T-cell (primary cell): ENCODE measurements around the gene VPS51. TPM values are rescaled to one million over a fixed set of nuclear protein-coding genes. Genes with fewer than 3 reads are reported as not detected.

Source experiments
- ATAC-seq, 4 experiments: fragments of 200-7000 bp in 3 of 4; fragments of 150-1000 bp in 1 of 4; cut with Tn5 transposase; replicated peaks in 1 of 4; 1 replicate in 3 of 4; 2 replicates in 1 of 4; pipeline ENCODE4 v1.10.0; 2021; ENCODE audit warnings: moderate library complexity in 3 of 4, mild to moderate bottlenecking in 2 of 4, moderate number of reproducible peaks in 1 of 4
- CTCF ChIA-PET, 2 donors: fragments of 300-600 bp; sonication (Branson Sonifier 250); formaldehyde crosslinking; loops; one replicate each; lab custom pipeline; 2022; ENCODE audit warnings: antibody characterized with exemption in 2 of 2; lab: Charles Lee
- POLR2A ChIA-PET, 2 donors: fragments of 300-600 bp; sonication (Branson Sonifier 250); formaldehyde crosslinking; loops; one replicate each; lab custom pipeline; 2022; ENCODE audit warnings: antibody characterized with exemption in 2 of 2; lab: Charles Lee
- DNase-seq, 35 experiments: peaks; one replicate each; pipeline versions ENCODE4 v3.0.0 to v3.0.0-alpha.2; 2013 to 2023
- H3K27ac ChIP-seq: one replicate; pipeline ENCODE4 v1.5.1; 2013; ENCODE audit warnings: low read length
- H3K27me3 ChIP-seq, 2 experiments: replicated peaks in 1 of 2; 1 replicate in 1 of 2; 2 replicates in 1 of 2; pipeline versions ENCODE4 v1.6.1 to v1.7.0; 2013; ENCODE audit warnings: low read length in 1 of 2, mixed read lengths in 1 of 2; ENCODE audit not compliant: control insufficient read depth in 2 of 2, insufficient read depth in 2 of 2; ENCODE audit errors: extremely low read depth in 1 of 2
- H3K36me3 ChIP-seq, 2 donors: 1 replicate in 1 of 2; 2 replicates in 1 of 2; pipeline versions ENCODE4 v1.6.1 to v1.7.0; 2013; ENCODE audit warnings: low read length in 1 of 2; ENCODE audit not compliant: control insufficient read depth in 2 of 2, insufficient read depth in 1 of 2; ENCODE audit errors: extremely low read depth in 1 of 2
- H3K4me1 ChIP-seq, 2 experiments: 1 replicate in 1 of 2; 2 replicates in 1 of 2; pipeline versions ENCODE4 v1.6.1 to v1.7.0; 2013; ENCODE audit warnings: low read length in 2 of 2, mixed read lengths in 1 of 2; ENCODE audit not compliant: insufficient read depth in 2 of 2, control insufficient read depth in 1 of 2; ENCODE audit errors: extremely low read depth in 1 of 2
- H3K4me3 ChIP-seq, 2 donors: 1 replicate in 1 of 2; 2 replicates in 1 of 2; pipeline versions ENCODE4 v1.5.1 to v1.7.0; 2013; ENCODE audit warnings: mild to moderate bottlenecking in 2 of 2, low read length in 1 of 2, moderate library complexity in 1 of 2; ENCODE audit not compliant: control insufficient read depth in 1 of 2; ENCODE audit errors: extremely low read depth in 1 of 2
- H3K9me3 ChIP-seq: 2 replicates; pipeline ENCODE4 v1.7.0; 2013
- H3K27ac Mint-ChIP-seq, 2 donors: one replicate each; pipeline ENCODE4 v1.8.0; 2020 to 2021; ENCODE audit warnings: mild to moderate bottlenecking in 2 of 2, mixed read lengths in 2 of 2
- H3K27me3 Mint-ChIP-seq, 2 donors: one replicate each; pipeline ENCODE4 v1.8.0; 2021 to 2022; ENCODE audit warnings: mixed read lengths in 2 of 2
- H3K36me3 Mint-ChIP-seq: one replicate; pipeline ENCODE4 v1.8.0; 2021; ENCODE audit warnings: mixed read lengths
- H3K4me1 Mint-ChIP-seq, 3 donors: one replicate each; pipeline ENCODE4 v1.8.0; 2020 to 2022; ENCODE audit warnings: mixed read lengths in 3 of 3, mild to moderate bottlenecking in 1 of 3
- H3K4me3 Mint-ChIP-seq, 3 donors: one replicate each; pipeline ENCODE4 v1.8.0; 2020 to 2022; ENCODE audit warnings: mild to moderate bottlenecking in 3 of 3, mixed read lengths in 3 of 3, moderate library complexity in 3 of 3
- H3K9me3 Mint-ChIP-seq, 3 donors: one replicate each; pipeline ENCODE4 v1.8.0; 2020 to 2022; ENCODE audit warnings: mixed read lengths in 3 of 3
- WGBS: methylation state at CpG from one replicate; pipeline ENCODE4 v1.1.5; 2013; ENCODE audit warnings: missing lambda C conversion rate; ENCODE audit not compliant: insufficient coverage; 5-methylcytosine and 5-hydroxymethylcytosine counted together
- total RNA-seq, 35 experiments: library from RNA in 6 of 35; stranded (reverse) in 6 of 35; fragments of 120-200 nt in 1 of 35; gene quantifications; one replicate each; pipeline versions ENCODE4 v1.2.1 to v1.2.4 and lab custom pipeline; 2013 to 2026

VPS51 gene
- total RNA-seq, 5 donors from 2014 or later (not counting 1 experiment from before 2014, with no cell fraction given) = 210 to 303 (median 263) TPM

DNA sequence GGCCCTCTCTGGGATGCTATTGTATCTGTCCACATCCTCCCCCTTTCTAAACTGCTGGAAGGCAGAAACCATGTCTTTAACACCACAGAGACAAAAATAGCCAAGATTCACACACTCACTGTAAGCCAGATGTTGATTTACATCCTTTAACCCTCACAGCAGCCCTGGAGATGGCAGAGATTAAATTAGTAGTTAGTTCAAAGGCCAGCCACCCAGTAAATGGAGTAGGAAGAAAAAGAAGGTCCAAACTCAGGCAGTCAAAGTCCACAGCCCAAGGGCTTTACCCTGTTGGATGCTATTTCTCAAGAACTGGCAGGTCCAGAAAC, 23.6 kb downstream of the VPS51 start:
- ChIA-PET CTCF (no interaction called here), POLR2A (no interaction called here)
- H3K27ac Mint-ChIP-seq = no peak overlapping the region
- H3K9me3 Mint-ChIP-seq = no peaks in the 10 kb centered on the region
- H3K4me3 Mint-ChIP-seq = peak overlapping the region in 2 of 3 donors; percentile 31 to 96
- no peak for DNase-seq
- Histone ChIP-seq H3K27ac (peak overlapping the region; percentile 18), H3K36me3 (peaks cover 5 to 51% of the 10 kb centered on the region in 2 donors), H3K4me3 (no peak overlapping the region), H3K4me1 (peaks cover 13 to 58% of the 10 kb centered on the region in 2 experiments), H3K9me3 (no peaks in the 10 kb centered on the region), H3K27me3 (no peaks in the 10 kb centered on the region)
- H3K36me3 Mint-ChIP-seq = peaks cover 44% of the 10 kb centered on the region
- ATAC-seq = no peak
- no peaks in the 10 kb centered on the region for H3K27me3 Mint-ChIP-seq
- H3K4me1 Mint-ChIP-seq = peaks cover 47 to 71% (median 63%) of the 10 kb centered on the region in 3 donors

DNA sequence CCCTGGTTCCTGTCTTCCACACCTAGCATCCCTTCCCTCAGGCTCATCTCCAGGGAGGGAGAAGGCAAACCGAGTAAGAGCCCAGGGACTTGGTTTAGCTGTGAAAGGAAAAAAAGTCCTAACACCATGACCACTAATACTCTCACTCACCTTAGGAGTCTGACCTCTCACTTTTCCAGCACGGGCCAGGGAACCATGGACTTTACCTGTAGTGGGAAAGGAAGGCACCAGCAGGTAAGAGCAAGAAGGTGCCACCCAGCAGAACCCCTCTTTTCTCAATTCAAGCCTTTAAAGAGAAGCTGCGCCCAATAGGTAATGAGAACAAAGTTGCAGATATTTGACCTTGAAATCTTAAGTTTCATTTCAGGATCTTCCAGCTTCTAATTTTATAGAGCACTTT, 24.8 kb downstream of the VPS51 start:
- Histone ChIP-seq H3K4me1 (peaks cover 13 to 46% of the 10 kb centered on the region in 2 experiments), H3K27ac (peak overlapping the region; percentile 92), H3K4me3 (peak overlapping the region in 1 of 2 donors; percentile 80), H3K9me3 (no peaks in the 10 kb centered on the region), H3K36me3 (peaks cover 7 to 53% of the 10 kb centered on the region in 2 donors), H3K27me3 (no peaks in the 10 kb centered on the region)
- no peak for DNase-seq
- Mint-ChIP-seq H3K9me3 (no peaks in the 10 kb centered on the region), H3K27ac (peak overlapping the region; percentile 98 to 100), H3K4me3 (peak overlapping the region; percentile 96 to 100 (median 96)), H3K36me3 (peaks cover 47% of the 10 kb centered on the region), H3K4me1 (peaks cover 47 to 66% (median 58%) of the 10 kb centered on the region in 3 donors), H3K27me3 (no peaks in the 10 kb centered on the region)
- ATAC-seq = no peak
- ChIA-PET CTCF (interaction anchor here in 1 of 2 donors (0.8 to 2.3 kb wide), 3 partner anchors 10 to 59 kb away, joined by 3 to 13 read pairs (median 11); no protein-coding TSS in a partner anchor), POLR2A (interaction anchor here in 1 of 2 donors (2.2 kb wide), 1 partner anchor 9 kb away, joined by 7 read pairs; the partner anchor contains the start of gene TM7SF2)
- no CpG with 5 or more reads among the region's 3 CpGs for whole genome bisulfite sequencing

DNA sequence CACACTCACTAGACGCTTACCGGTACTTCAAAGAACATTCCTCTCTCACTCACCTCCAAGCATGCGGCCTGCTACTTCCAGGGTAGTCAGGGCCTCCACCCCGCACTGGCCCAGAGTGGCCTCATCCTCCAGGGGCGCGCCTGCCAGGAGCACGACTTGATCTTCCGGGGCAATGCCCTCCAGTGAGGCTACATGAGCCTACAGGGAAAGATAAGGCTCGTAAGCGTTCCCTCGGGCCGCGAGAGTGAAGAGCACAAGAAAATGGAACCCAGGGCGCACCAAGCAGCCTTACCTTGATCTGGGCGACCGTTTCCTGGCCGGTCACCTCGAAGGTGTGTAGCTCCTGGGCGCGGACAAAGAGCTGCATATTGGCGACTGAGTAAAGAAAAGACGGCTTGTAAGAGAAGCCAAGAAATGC, 25.4 kb downstream of the VPS51 start:
- H3K4me3 Mint-ChIP-seq = peak overlapping the region; percentile 96 to 100 (median 96)

DNA sequence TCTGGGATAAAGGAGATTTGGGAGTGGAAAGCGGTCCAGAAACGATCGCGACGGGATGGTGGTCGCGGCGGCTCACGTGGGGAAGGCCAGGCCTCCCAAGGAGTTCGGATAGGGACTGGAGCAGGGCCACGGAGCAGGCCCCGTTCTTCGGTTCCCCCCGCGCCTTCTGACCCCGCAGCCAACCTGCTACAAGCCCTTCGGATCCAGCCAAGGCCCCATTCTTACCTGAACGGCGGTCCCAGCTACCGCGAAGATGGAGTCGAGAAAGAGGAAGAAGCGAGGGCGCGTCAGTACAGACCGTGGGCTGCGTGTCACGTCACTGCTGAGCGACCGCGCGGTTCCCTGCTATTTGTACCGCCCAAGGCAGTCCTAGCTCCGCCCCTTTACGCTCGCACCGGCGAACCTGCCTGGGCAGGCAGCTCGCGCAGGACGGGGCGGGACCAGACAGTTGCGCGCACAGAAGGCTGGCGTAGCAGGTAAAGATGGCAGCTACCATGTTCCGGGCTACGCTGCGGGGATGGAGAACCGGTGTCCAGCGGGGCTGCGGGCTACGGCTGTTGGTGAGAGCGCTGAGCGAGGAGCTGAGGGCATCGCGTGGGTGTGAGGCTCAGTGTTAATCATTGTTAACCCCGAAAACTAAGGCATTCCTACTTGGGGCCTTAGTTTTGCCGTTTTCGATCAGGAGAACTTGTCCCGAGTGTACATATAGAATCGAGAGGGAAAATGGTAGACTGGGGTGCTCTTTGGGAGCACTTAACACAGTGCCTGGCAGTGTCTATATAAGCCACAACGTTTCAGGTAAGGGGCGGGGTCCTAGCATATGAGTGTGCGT, 26.1 kb downstream of the VPS51 start, which contains the start of the genes FAU and MRPL49:
Gene FAU (minus strand): TSS at position 270 of the 832 bp plus-strand sequence. CDS start 321 bp downstream, outside the sequence.
Gene MRPL49 (plus strand): TSS at position 457 of the 832 bp plus-strand sequence. CDS start 26 bp downstream, at position 483.
- peak; percentile 93 to 100 (median 99) for DNase-seq
- Mint-ChIP-seq H3K4me3 (peak within 1 kb of the TSS; percentile 96 to 100 (median 96)), H3K27me3 (no peaks in the 10 kb centered on the region), H3K36me3 (peaks cover 51% of the 10 kb centered on the region), H3K9me3 (no peaks in the 10 kb centered on the region), H3K27ac (peak within 1 kb of the TSS; percentile 98 to 100), H3K4me1 (peaks cover 43 to 57% (median 48%) of the 10 kb centered on the region in 3 donors)
- H3K4me3 ChIP-seq = peak within 1 kb of the TSS; percentile 80 to 91
- under 1% methylated on average over 56 of the region's 64 CpGs for WGBS
- no peaks in the 10 kb centered on the region for H3K27me3 ChIP-seq
- peaks cover 8 to 63% of the 10 kb centered on the region in 2 donors for H3K36me3 ChIP-seq
- CTCF ChIA-PET = interaction anchor here (0.6 to 2.3 kb wide), 8 partner anchors 9 to 1137 kb away, joined by 3 to 13 read pairs (median 6); partner anchors contain the start of genes CDCA5 (in 1 of the 2) and TM7SF2 (in 1 of the 2)
- H3K9me3 ChIP-seq = no peaks in the 10 kb centered on the region
- H3K4me1 ChIP-seq = peaks cover 9 to 34% of the 10 kb centered on the region in 2 experiments
- H3K27ac ChIP-seq = peak within 1 kb of the TSS; percentile 92
- ATAC-seq = peak; percentile 81 to 84 (median 82)
- POLR2A ChIA-PET = interaction anchor here (0.6 to 2.2 kb wide), 7 partner anchors 9 to 343 kb away, joined by 3 to 12 read pairs (median 6); partner anchors contain the start of genes ARL2 (in 1 of the 2), SF1 (in 1 of the 2), SYVN1 (in 1 of the 2) and TM7SF2 (in 1 of the 2)

More for the DNA sequence above, 25.4 kb downstream of the VPS51 start:
- Histone ChIP-seq H3K4me3 (peak overlapping the region; percentile 80 to 91), H3K9me3 (no peaks in the 10 kb centered on the region), H3K27ac (peak overlapping the region; percentile 92), H3K4me1 (peaks cover 9 to 40% of the 10 kb centered on the region in 2 experiments), H3K27me3 (no peaks in the 10 kb centered on the region), H3K36me3 (peaks cover 7 to 57% of the 10 kb centered on the region in 2 donors)
- H3K36me3 Mint-ChIP-seq = peaks cover 49% of the 10 kb centered on the region
- ATAC-seq = no peak
- CTCF ChIA-PET = interaction anchor here in 1 of 2 donors (0.8 to 2.3 kb wide), 6 partner anchors 8 to 59 kb away, joined by 3 to 13 read pairs (median 7); partner anchors contain the start of genes CDCA5 and TM7SF2
- H3K27ac Mint-ChIP-seq = peak overlapping the region; percentile 98 to 100
- no peaks in the 10 kb centered on the region for H3K9me3 Mint-ChIP-seq
- WGBS = under 1% methylated on average over 22 of the region's 22 CpGs
- H3K27me3 Mint-ChIP-seq = no peaks in the 10 kb centered on the region
- peak in 3 of 35 experiments; percentile 25 to 37 (median 35) for DNase-seq
- H3K4me1 Mint-ChIP-seq = peaks cover 47 to 61% (median 52%) of the 10 kb centered on the region in 3 donors
- POLR2A ChIA-PET = interaction anchor here (0.6 to 2.2 kb wide), 4 partner anchors 8 to 26 kb away, joined by 3 to 12 read pairs (median 6); partner anchors contain the start of genes SYVN1 (in 1 of the 2), TM7SF2 (in 1 of the 2) and VPS51 (in 1 of the 2)

DNA sequence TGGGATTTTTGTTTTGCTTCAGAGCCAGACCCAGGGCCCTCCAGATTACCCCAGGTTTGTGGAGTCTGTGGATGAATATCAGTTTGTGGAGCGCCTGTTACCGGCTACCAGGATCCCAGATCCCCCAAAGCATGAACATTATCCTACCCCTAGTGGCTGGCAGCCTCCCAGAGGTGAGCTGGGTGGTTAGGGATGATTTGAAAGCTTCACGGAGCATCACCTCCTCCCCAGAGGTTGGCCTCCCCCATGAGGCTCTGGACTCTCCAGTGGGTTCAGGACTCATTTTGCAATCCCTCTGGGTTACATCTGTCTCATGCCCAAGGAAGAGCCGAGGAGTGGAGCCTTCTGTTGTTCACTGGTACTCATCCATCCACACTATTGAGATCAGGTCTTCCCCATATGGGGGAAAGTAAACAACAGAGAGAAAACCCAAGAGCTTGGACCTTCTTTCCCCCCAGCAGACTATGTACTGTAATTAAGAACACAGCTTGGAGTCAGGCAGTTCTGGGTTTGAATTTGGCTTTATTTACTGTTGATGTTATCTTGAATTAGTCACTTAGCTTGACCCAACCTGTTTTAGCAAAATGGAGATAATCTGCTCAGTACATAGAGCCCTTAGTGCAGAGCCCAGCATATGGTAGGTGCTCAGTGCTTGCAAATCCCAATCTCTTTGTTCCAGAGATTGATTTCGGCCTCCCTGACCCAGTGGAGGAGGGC, 28.6 kb downstream of the VPS51 start:
- Histone ChIP-seq H3K27me3 (no peaks in the 10 kb centered on the region), H3K36me3 (peaks cover 16 to 71% of the 10 kb centered on the region in 2 donors), H3K9me3 (no peaks in the 10 kb centered on the region), H3K27ac (no peak overlapping the region), H3K4me1 (peaks cover 9 to 28% of the 10 kb centered on the region in 2 experiments), H3K4me3 (no peak overlapping the region)
- CTCF ChIA-PET = interaction anchor here (0.5 to 1.1 kb wide), 3 partner anchors 14 to 228 kb away, joined by 4 to 6 read pairs (median 5); partner anchors contain the start of gene TM7SF2 (in 1 of the 2)
- 92% methylated on average over 2 of the region's 5 CpGs for WGBS
- POLR2A ChIA-PET = interaction anchor here in 1 of 2 donors (1.2 kb wide), 1 partner anchor 10 kb away, joined by 3 read pairs; no protein-coding TSS in a partner anchor
- ATAC-seq = no peak
- H3K4me1 Mint-ChIP-seq = peaks cover 31 to 42% (median 38%) of the 10 kb centered on the region in 3 donors
- H3K9me3 Mint-ChIP-seq = no peaks in the 10 kb centered on the region
- peak overlapping the region; percentile 14 to 64 (median 51) for H3K4me3 Mint-ChIP-seq
- H3K36me3 Mint-ChIP-seq = peaks cover 39% of the 10 kb centered on the region
- H3K27ac Mint-ChIP-seq = peak overlapping the region in 1 of 2 donors; percentile 68
- no peak for DNase-seq
- H3K27me3 Mint-ChIP-seq = no peaks in the 10 kb centered on the region
